Astrocyte of the cerebellum (primary cell): Measurements from ENCODE around the gene MESP1.

ENCODE experiments used
- DNase-seq: peaks from one replicate; pipeline ENCODE4 v3.0.0-alpha.2; 2011; ENCODE audit warnings: low read depth
- H3K4me3 ChIP-seq: 2 replicates; pipeline ENCODE4 v1.5.1; 2011; ENCODE audit warnings: mild to moderate bottlenecking, low read depth, low read length, moderate library complexity
- CTCF ChIP-seq: IDR thresholded peaks from 2 replicates; pipeline ENCODE4 v1.5.1; 2012; ENCODE audit warnings: low read length, low read depth, moderate library complexity, mild to moderate bottlenecking; ENCODE audit errors: missing control alignments
- in situ Hi-C: cut with HindIII; loops from 2 replicates; pipeline ENCODE4 v1.10.0; 2017; ENCODE audit warnings: low sequenced_read_pairs

MESP1 gene

GRCh38 chr15:89753855-89754254, 2.8 kb upstream of the MESP1 start:
- DNase-seq, result no peak
- no peak for TF ChIP-seq CTCF
- in situ Hi-C loops, result no loop called here
- H3K4me3 ChIP-seq, result no peak overlapping the region

GRCh38 chr15:89751748-89752147, 699 bp upstream of the MESP1 start:
- no peak overlapping the region for H3K4me3 ChIP-seq
- in situ Hi-C loops, result no loop called here
- no peak for DNase-seq
- TF ChIP-seq CTCF, result no peak

- peak overlapping the region; percentile 47 for H3K4me3 ChIP-seq
- no peak for TF ChIP-seq CTCF
- DNase-seq, result no peak
- in situ Hi-C loops, result no loop called here
Measured at GRCh38 chr15:89749951-89750559, 994 bp downstream of the MESP1 start.

- no peak overlapping the region for H3K4me3 ChIP-seq
- no peak for DNase-seq
- in situ Hi-C loops, result no loop called here
- TF ChIP-seq CTCF, result no peak
Measured at GRCh38 chr15:89749526-89749925, 1.5 kb downstream of the MESP1 start.

GRCh38 chr15:89749054-89749453, 2.0 kb downstream of the MESP1 start:
- no peak for TF ChIP-seq CTCF
- in situ Hi-C loops, result no loop called here
- DNase-seq, result no peak
- H3K4me3 ChIP-seq, result no peak overlapping the region

GRCh38 chr15:89747708-89748682, 3.1 kb downstream of the MESP1 start:
- no peak for TF ChIP-seq CTCF
- in situ Hi-C loops, result no loop called here
- no peak for DNase-seq
- H3K4me3 ChIP-seq, result no peak overlapping the region
